ENCODE data around the gene CCL20. TPM values are rescaled to one million over a fixed set of nuclear protein-coding genes. Genes with fewer than 3 reads are reported as not detected.
A peak's percentile ranks its signal among the peaks of the same experiment; 100 is the strongest.

The CCL20 gene
- total and polyA plus RNA-seq, 2 of the 13 experiments (the other 11 are each of a cell fraction or from before 2014, with no cell fraction given) = 223 to 903 TPM

- TF ChIP-seq USF2 (IDR thresholded peaks at IDR 0.05; ENCODE audit: low read depth, low read length) (no peak), USF2 (CRISPR knock-in tag; IDR thresholded peaks at IDR 0.05; ENCODE audit: borderline replicate concordance) (no peak), ZNF546 (CRISPR knock-in tag; conservative IDR thresholded peaks at IDR 0.05) (no peak), CTCF (CRISPR knock-in tag; IDR thresholded peaks at IDR 0.05) (peak; percentile 44), SIN3B (IDR thresholded peaks at IDR 0.05; ENCODE audit: low read length) (no peak), GPBP1L1 (CRISPR knock-in tag; IDR thresholded peaks at IDR 0.05) (no peak), ZNF431 (CRISPR knock-in tag; IDR thresholded peaks at IDR 0.05; ENCODE audit: borderline replicate concordance, low read depth) (peak; percentile 95), TFAP4 (IDR thresholded peaks at IDR 0.05; ENCODE audit: borderline replicate concordance, low read depth) (peak; percentile 75), HNRNPUL1 (IDR thresholded peaks at IDR 0.05; ENCODE audit: low read depth, low read length) (no peak), RELA (CRISPR knock-in tag; IDR thresholded peaks at IDR 0.05) (peak; percentile 96; the same call in 1 of the 2 replicates), NR2F6 (IDR thresholded peaks at IDR 0.05) (peak; percentile 96), NR2F6 (CRISPR knock-in tag; IDR thresholded peaks at IDR 0.05) (peak; percentile 96), KLF9 (CRISPR knock-in tag; IDR thresholded peaks at IDR 0.05; ENCODE audit: low read depth) (no peak; the same call in 1 of the 2 replicates), HOMEZ (CRISPR knock-in tag; IDR thresholded peaks at IDR 0.05; ENCODE audit: low read depth) (peak; percentile 98), ZNF761 (CRISPR knock-in tag; conservative IDR thresholded peaks at IDR 0.05) (peak; percentile 95)
Observed at GRCh38 chr2:227818675-227819397, 5.2 kb downstream of the CCL20 start (continued).
